ENCODE measurements around the gene SUSD6. TPM values are rescaled to one million over a fixed set of nuclear protein-coding genes. Genes with fewer than 3 reads are reported as not detected.

The SUSD6 gene
- polyA plus RNA-seq, 2 of the 4 experiments (the other 2 are of a cell fraction): 4.3 to 7.0 TPM

DNA sequence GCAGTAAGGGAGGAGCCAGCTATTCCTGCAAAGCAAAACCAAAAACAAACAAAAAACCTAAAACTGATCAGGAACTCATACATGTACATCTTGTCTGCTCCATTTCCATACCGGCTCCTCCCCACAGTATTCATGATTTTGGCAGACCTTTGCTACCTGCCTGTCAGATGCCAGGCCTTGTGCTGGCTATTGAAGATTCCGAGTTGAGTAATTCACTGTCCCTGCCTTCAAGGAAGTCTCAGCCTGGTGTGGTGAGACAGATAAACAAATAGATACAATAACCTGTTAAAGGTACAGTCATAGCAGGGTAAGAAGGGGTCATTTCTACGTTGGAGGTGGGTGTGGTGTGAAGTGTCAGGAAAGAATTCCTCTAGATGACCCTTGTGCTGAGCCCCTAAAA, 42.7 kb downstream of the SUSD6 start (continued):
- no peak for TF ChIP-seq MAZ (IDR thresholded peaks at IDR 0.05; ENCODE audit: borderline replicate concordance, low read depth, low read length)
- no peak for TF ChIP-seq ESRRA (IDR thresholded peaks at IDR 0.05; ENCODE audit: borderline replicate concordance, low read length)
- TF ChIP-seq TP53 (CRISPR knock-in tag; IDR thresholded peaks at IDR 0.05): no peak
- TF ChIP-seq ZNF302 (CRISPR knock-in tag; IDR thresholded peaks at IDR 0.05): no peak

DNA sequence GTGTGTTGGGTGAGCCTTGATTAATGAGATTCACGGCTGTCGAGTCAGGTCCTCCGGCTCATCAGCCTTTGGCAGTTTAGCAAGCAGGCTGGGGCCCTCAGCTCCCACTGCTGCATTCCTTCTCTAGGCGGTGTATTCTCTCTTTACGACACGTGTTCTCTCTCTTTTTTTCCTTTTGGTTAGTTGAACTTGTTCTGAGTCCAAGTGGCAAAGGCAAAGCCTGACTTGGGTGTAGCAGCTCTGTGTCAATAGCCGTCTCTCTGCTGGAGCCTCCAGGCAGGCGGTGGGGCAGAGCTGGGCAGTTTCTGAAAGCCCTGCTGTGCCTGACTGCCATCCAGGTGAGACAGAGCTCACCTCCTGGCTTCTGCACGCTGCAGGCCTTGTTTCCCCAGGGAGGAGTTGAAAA, 46.6 kb downstream of the SUSD6 start:
- Histone ChIP-seq H3K27ac (peak overlapping the region in 1 of 2 experiments; percentile 26; a peak in 1 of 6 replicates), H3K4me1 (peaks cover 57% of the 10 kb centered on the region), H3K4me2 (no peak overlapping the region), H3K4me3 (no peak overlapping the region), H3K9me3 (no peaks in the 10 kb centered on the region)
- peak in 1 of 2 experiments; percentile 46; a peak in 2 of 6 replicates for ATAC-seq
- no peak for FAIRE-seq
- DNase-seq (ENCODE audit: low read depth in 1 of 2, low spot score in 1 of 2): no peak
- TF ChIP-seq HEYL (CRISPR knock-in tag; IDR thresholded peaks at IDR 0.05) (no peak), NFE2L2 (conservative IDR thresholded peaks at IDR 0.05; ENCODE audit: low read length) (no peak), POLR2A (IDR thresholded peaks at IDR 0.05; ENCODE audit: low read length) (no peak), MAFK (IDR thresholded peaks at IDR 0.05; ENCODE audit: partially characterized antibody) (no peak), BHLHE40 (IDR thresholded peaks at IDR 0.05; ENCODE audit: low read depth, low read length) (no peak), CBX2 (IDR thresholded peaks at IDR 0.05; ENCODE audit: borderline replicate concordance, low read depth) (no peak)
- TF ChIP-seq, protein P1, sequence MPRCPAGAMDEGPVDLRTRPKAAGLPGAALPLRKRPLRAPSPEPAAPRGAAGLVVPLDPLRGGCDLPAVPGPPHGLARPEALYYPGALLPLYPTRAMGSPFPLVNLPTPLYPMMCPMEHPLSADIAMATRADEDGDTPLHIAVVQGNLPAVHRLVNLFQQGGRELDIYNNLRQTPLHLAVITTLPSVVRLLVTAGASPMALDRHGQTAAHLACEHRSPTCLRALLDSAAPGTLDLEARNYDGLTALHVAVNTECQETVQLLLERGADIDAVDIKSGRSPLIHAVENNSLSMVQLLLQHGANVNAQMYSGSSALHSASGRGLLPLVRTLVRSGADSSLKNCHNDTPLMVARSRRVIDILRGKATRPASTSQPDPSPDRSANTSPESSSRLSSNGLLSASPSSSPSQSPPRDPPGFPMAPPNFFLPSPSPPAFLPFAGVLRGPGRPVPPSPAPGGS (IDR thresholded peaks at IDR 0.05): no peak
- TF ChIP-seq, protein P2, sequence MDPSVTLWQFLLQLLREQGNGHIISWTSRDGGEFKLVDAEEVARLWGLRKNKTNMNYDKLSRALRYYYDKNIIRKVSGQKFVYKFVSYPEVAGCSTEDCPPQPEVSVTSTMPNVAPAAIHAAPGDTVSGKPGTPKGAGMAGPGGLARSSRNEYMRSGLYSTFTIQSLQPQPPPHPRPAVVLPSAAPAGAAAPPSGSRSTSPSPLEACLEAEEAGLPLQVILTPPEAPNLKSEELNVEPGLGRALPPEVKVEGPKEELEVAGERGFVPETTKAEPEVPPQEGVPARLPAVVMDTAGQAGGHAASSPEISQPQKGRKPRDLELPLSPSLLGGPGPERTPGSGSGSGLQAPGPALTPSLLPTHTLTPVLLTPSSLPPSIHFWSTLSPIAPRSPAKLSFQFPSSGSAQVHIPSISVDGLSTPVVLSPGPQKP (IDR thresholded peaks at IDR 0.05; ENCODE audit: low read depth, low read length): no peak
- TF ChIP-seq, protein P3, sequence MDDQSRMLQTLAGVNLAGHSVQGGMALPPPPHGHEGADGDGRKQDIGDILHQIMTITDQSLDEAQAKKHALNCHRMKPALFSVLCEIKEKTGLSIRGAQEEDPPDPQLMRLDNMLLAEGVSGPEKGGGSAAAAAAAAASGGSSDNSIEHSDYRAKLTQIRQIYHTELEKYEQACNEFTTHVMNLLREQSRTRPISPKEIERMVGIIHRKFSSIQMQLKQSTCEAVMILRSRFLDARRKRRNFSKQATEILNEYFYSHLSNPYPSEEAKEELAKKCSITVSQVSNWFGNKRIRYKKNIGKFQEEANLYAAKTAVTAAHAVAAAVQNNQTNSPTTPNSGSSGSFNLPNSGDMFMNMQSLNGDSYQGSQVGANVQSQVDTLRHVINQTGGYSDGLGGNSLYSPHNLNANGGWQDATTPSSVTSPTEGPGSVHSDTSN (IDR thresholded peaks at IDR 0.05): no peak
- 68% methylated on average over 9 of the region's 9 CpGs for WGBS (ENCODE audit: missing lambda C conversion rate)
- POLR2A ChIA-PET: no interaction called here
- CTCF ChIA-PET: interaction anchor here (1.2 kb wide), 1 partner anchor 54 kb away, joined by 3 read pairs; no protein-coding TSS in a partner anchor

- H3K4me3 ChIP-seq: no peak overlapping the region
- TF ChIP-seq ZNF302 (CRISPR knock-in tag; IDR thresholded peaks at IDR 0.05) (no peak), PHF8 (IDR thresholded peaks at IDR 0.05; ENCODE audit: borderline replicate concordance, low read depth) (no peak), RCOR1 (IDR thresholded peaks at IDR 0.05; ENCODE audit: low read depth, low read length) (no peak), HOXB5 (CRISPR knock-in tag; IDR thresholded peaks at IDR 0.05) (no peak), KDM1A (IDR thresholded peaks at IDR 0.05; ENCODE audit: low read depth) (no peak), SMC3 (IDR thresholded peaks at IDR 0.05) (no peak), SREBF2 (IDR thresholded peaks at IDR 0.05) (no peak)
- no peak overlapping the region for H3K27ac ChIP-seq
- 84% methylated on average over 8 of the region's 8 CpGs for WGBS (ENCODE audit: missing lambda C conversion rate)
- peaks cover 57% of the 10 kb centered on the region for H3K4me1 ChIP-seq
- CTCF ChIA-PET: interaction anchor here (0.7 to 1.2 kb wide), 2 partner anchors 46 to 55 kb away, joined by 3 read pairs; no protein-coding TSS in a partner anchor
- H3K4me2 ChIP-seq: no peak overlapping the region
- POLR2A ChIA-PET: no interaction called here
- FAIRE-seq (no peak), ATAC-seq (no peak; a peak in 1 of 6 replicates), DNase-seq (ENCODE audit: low read depth in 1 of 2, low spot score in 1 of 2) (no peak)
- H3K9me3 ChIP-seq: no peaks in the 10 kb centered on the region
These were observed 47.4 kb downstream of the SUSD6 start for GRCh38 chr14:69658664-69659261.
